Measurements from ENCODE around the gene PPP1R1B. TPM values are rescaled to one million over a fixed set of nuclear protein-coding genes. Genes with fewer than 3 reads are reported as not detected.

The PPP1R1B gene
- total RNA-seq, 1 experiment from 2014 or later, result not detected

DNA sequence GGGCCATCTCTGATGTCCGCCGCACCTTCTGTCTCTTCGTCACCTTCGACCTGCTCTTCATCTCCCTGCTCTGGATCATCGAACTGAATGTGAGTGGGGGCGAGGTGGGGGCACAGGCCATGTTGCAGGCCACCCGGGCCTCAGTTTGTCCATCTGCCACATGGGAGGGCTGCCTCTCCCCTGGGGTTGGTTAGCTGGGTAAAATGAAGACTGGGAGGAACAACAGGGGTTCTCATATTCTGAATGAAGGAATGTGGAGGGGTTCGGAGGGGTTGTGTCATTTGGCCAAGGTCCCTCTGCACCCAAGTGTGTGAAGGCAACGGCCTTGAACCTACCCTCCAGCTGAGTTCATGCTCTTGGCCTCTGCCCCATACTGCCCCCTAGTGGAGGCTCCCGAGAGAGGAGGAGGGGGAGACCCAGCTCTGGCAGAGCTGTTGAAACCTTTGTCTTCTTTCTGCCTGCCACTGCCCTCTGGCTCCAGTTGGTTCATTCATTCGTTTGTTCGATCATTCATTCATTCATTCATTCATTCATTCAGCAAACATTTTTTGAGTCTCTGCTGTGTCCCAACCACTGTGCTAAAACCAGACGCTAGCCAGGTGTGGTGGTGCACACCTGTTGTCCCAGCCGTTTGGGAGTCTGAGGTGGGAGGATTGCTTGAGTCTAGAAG lies 27.0 kb downstream of the PPP1R1B start:
- Histone ChIP-seq H2AFZ (no peak overlapping the region), H3K4me1 (replicated peaks; ENCODE audit: insufficient read depth) (no peaks in the 10 kb centered on the region), H3K36me3 (ENCODE audit: low read depth) (no peaks in the 10 kb centered on the region), H3K4me2 (no peak overlapping the region), H3F3A (ENCODE audit: insufficient read depth, low read depth) (no peaks in the 10 kb centered on the region), H3K9me2 (ENCODE audit: insufficient read depth) (no peaks in the 10 kb centered on the region), H3K4me3 (no peak overlapping the region), H3K27me3 (ENCODE audit: insufficient read depth, low read depth) (no peaks in the 10 kb centered on the region), H4K20me1 (ENCODE audit: insufficient read depth) (peaks cover 10% of the 10 kb centered on the region; the same call in 1 of the 2 replicates), H3K79me2 (ENCODE audit: low read depth) (no peaks in the 10 kb centered on the region), H3K9me3 (ENCODE audit: insufficient read depth, low read depth) (no peaks in the 10 kb centered on the region), H3K27ac (no peak overlapping the region)
- intact Hi-C loops (cut with micrococcal nuclease; ENCODE audit: unreplicated experiment), result no loop called here
- POLR2A ChIA-PET (ENCODE audit: unreplicated experiment), result no interaction called here
- CTCF ChIA-PET, result interaction anchor here (0.6 to 2.4 kb wide), 4 partner anchors 32 to 371 kb away, joined by 3 to 7 read pairs (median 5); no protein-coding TSS in a partner anchor
- no peak for TF ChIP-seq EZH2 (IDR thresholded peaks at IDR 0.05; ENCODE audit: low read depth)
- TF ChIP-seq, protein P1, sequence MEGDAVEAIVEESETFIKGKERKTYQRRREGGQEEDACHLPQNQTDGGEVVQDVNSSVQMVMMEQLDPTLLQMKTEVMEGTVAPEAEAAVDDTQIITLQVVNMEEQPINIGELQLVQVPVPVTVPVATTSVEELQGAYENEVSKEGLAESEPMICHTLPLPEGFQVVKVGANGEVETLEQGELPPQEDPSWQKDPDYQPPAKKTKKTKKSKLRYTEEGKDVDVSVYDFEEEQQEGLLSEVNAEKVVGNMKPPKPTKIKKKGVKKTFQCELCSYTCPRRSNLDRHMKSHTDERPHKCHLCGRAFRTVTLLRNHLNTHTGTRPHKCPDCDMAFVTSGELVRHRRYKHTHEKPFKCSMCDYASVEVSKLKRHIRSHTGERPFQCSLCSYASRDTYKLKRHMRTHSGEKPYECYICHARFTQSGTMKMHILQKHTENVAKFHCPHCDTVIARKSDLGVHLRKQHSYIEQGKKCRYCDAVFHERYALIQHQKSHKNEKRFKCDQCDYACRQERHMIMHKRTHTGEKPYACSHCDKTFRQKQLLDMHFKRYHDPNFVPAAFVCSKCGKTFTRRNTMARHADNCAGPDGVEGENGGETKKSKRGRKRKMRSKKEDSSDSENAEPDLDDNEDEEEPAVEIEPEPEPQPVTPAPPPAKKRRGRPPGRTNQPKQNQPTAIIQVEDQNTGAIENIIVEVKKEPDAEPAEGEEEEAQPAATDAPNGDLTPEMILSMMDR (conservative IDR thresholded peaks at IDR 0.05), result peak; percentile 90
- BruUV-seq (replicated peaks), result no TSS peak
- DNase-seq, result peak in 1 of 2 experiments; percentile 43

DNA sequence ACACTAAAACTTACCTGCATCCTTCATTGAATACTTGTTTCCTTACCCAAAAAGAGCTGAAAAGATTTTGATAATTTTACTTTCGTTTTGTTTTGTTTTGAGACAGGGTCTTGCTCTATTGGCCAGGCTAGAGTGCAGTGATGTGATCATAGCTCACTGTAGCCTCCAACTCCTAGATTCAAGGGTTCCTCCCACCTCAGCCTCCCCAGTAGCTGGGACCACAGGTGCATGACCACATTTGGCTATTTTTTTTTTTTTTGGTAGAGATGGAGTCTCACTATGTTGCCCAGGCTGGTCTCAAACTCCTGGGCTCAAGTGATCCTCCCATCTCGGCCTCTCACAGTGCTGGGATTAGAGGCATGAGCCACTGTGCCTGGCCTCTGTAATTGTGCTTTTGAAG lies 28.4 kb downstream of the PPP1R1B start:
- Histone ChIP-seq H3K79me2 (ENCODE audit: low read depth) (no peaks in the 10 kb centered on the region), H3F3A (ENCODE audit: insufficient read depth, low read depth) (no peaks in the 10 kb centered on the region), H2AFZ (no peak overlapping the region), H3K4me2 (no peak overlapping the region), H4K20me1 (ENCODE audit: insufficient read depth) (peaks cover 10% of the 10 kb centered on the region; the same call in 1 of the 2 replicates), H3K9me3 (ENCODE audit: insufficient read depth, low read depth) (no peaks in the 10 kb centered on the region), H3K36me3 (ENCODE audit: low read depth) (no peaks in the 10 kb centered on the region), H3K27me3 (ENCODE audit: insufficient read depth, low read depth) (no peaks in the 10 kb centered on the region), H3K4me1 (replicated peaks; ENCODE audit: insufficient read depth) (no peaks in the 10 kb centered on the region), H3K9me2 (ENCODE audit: insufficient read depth) (no peaks in the 10 kb centered on the region), H3K27ac (no peak overlapping the region), H3K4me3 (no peak overlapping the region)
- POLR2A ChIA-PET (ENCODE audit: unreplicated experiment), result no interaction called here
- TF ChIP-seq, protein P1 (conservative IDR thresholded peaks at IDR 0.05), result no peak
- no peak for TF ChIP-seq EZH2 (IDR thresholded peaks at IDR 0.05; ENCODE audit: low read depth)
- DNase-seq, result no peak
- intact Hi-C loops (cut with micrococcal nuclease; ENCODE audit: unreplicated experiment), result no loop called here
- BruUV-seq (replicated peaks), result no TSS peak
- CTCF ChIA-PET, result interaction anchor here (0.6 to 0.7 kb wide), 4 partner anchors 9 to 54 kb away, joined by 3 read pairs; no protein-coding TSS in a partner anchor

DNA sequence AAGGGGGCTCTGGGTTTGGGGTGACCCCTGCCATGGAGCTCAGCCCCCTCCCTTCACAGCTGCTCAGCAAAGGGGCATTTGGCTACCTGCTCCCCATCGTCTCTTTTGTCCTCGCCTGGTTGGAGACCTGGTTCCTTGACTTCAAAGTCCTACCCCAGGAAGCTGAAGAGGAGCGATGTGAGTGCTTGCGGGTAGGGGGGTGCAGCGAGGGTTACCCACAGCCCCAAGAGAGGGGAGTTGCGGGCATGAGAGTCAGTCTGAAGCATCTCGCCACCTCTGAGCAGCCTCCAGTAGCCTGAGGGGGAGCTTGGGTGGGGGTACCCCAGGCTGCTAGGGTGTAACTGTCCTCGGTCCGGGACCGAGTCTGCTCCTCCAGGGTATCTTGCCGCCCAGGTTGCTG lies 31.6 kb downstream of the PPP1R1B start:
- Histone ChIP-seq H3K4me1 (replicated peaks; ENCODE audit: insufficient read depth) (no peaks in the 10 kb centered on the region; the same call in 1 of the 2 replicates), H3F3A (ENCODE audit: insufficient read depth, low read depth) (peaks cover 10% of the 10 kb centered on the region; the same call in 1 of the 2 replicates), H4K20me1 (ENCODE audit: insufficient read depth) (peaks cover 6% of the 10 kb centered on the region; the same call in 1 of the 2 replicates), H3K79me2 (ENCODE audit: low read depth) (no peaks in the 10 kb centered on the region), H3K27me3 (ENCODE audit: insufficient read depth, low read depth) (no peaks in the 10 kb centered on the region), H3K27ac (no peak overlapping the region), H3K4me3 (no peak overlapping the region), H3K9me2 (ENCODE audit: insufficient read depth) (no peaks in the 10 kb centered on the region), H2AFZ (no peak overlapping the region), H3K4me2 (no peak overlapping the region), H3K9me3 (ENCODE audit: insufficient read depth, low read depth) (no peaks in the 10 kb centered on the region), H3K36me3 (ENCODE audit: low read depth) (no peaks in the 10 kb centered on the region)
- intact Hi-C loops (cut with micrococcal nuclease; ENCODE audit: unreplicated experiment), result no loop called here
- no peak for DNase-seq
- TF ChIP-seq EZH2 (IDR thresholded peaks at IDR 0.05; ENCODE audit: low read depth), result no peak
- TF ChIP-seq, protein P1 (conservative IDR thresholded peaks at IDR 0.05), result no peak
- BruUV-seq (replicated peaks), result no TSS peak
- CTCF ChIA-PET, result no interaction called here
- POLR2A ChIA-PET (ENCODE audit: unreplicated experiment), result interaction anchor here (0.6 kb wide), 1 partner anchor 396 kb away, joined by 5 read pairs; no protein-coding TSS in a partner anchor

All from PC-9 (cell line).